Sigmoid colon (tissue), 7 donors: ENCODE data around the gene MYL7. TPM values are rescaled to one million over a fixed set of nuclear protein-coding genes. Genes with fewer than 3 reads are reported as not detected.
"Not testable (repeated sequence)": the region's sequence is repeated elsewhere in the genome, so short reads cannot be mapped to it uniquely, and the experiment has no call there.

Experiments
- DNase-seq: peaks from one replicate; pipeline ENCODE4 v3.0.0-alpha.2; 2019
- H3K27ac ChIP-seq, 4 donors: fragments of 200-600 bp; sonication (generic); one replicate each; pipeline ENCODE4 v1.5.1; 2016 to 2019; ENCODE audit warnings: mild to moderate bottlenecking in 1 of 4
- H3K27me3 ChIP-seq, 3 donors: fragments of 200-600 bp; sonication (generic); one replicate each; pipeline ENCODE4 v1.5.1; 2019; ENCODE audit warnings: mild to moderate bottlenecking in 1 of 3
- H3K36me3 ChIP-seq, 4 donors: fragments of 200-600 bp; sonication (generic); one replicate each; pipeline ENCODE4 v1.5.1; 2016 to 2019
- H3K4me1 ChIP-seq, 4 donors: fragments of 200-600 bp; sonication (generic); one replicate each; pipeline ENCODE4 v1.5.1; 2017 to 2019
- H3K4me3 ChIP-seq, 4 donors: fragments of 200-600 bp; sonication (generic); one replicate each; pipeline ENCODE4 v1.5.1; 2017 to 2019; ENCODE audit warnings: mild to moderate bottlenecking in 2 of 4, moderate library complexity in 1 of 4
- H3K9me3 ChIP-seq, 4 donors: fragments of 200-600 bp in 3 of 4; sonication (generic) in 3 of 4; one replicate each; pipeline versions ENCODE4 v1.5.1 to v1.6.1; 2013 to 2019
- EP300 ChIP-seq, 4 donors: sonication (generic); formaldehyde crosslinking; IDR thresholded peaks; one replicate each; pipeline ENCODE4 v1.6.1; 2017; ENCODE audit warnings: antibody characterized with exemption in 4 of 4
- POLR2A ChIP-seq, 2 donors: fragments of 450-650 bp; IDR thresholded peaks; one replicate each; pipeline ENCODE4 v1.6.1; 2016; ENCODE audit warnings: antibody characterized with exemption in 2 of 2, mild to moderate bottlenecking in 2 of 2, moderate library complexity in 2 of 2
- POLR2AphosphoS5 ChIP-seq, 4 donors: sonication (generic); formaldehyde crosslinking; IDR thresholded peaks; one replicate each; pipeline ENCODE4 v1.6.1; 2017; ENCODE audit warnings: antibody characterized with exemption in 4 of 4
- WGBS, 2 donors: extraction: QIAGEN DNeasy Blood & Tissue Kit; methylation state at CpG; one replicate each; pipeline ENCODE4 v1.1.7; 2013; 5-methylcytosine and 5-hydroxymethylcytosine counted together
- intact Hi-C: fragments of 100-400 bp; cut with DNase I; formaldehyde crosslinking; loops from one replicate; pipeline ENCODE4 v1.15.1; 2023
- polyA plus RNA-seq, 3 donors: library from polyadenylated mRNA; stranded (reverse); fragments of 200-250 nt; gene quantifications; one replicate each; pipeline ENCODE4 v1.2.3, GENCODE V29; 2013
- total RNA-seq, 4 donors: library from RNA; depleted of rRNA; stranded (reverse); fragments of >200 nt; gene quantifications; one replicate each; pipeline ENCODE4 v1.1.0, GENCODE V29; 2016
- TF ChIP-seq, protein P1 (sequence below), 4 experiments: fragments of 450-650 bp in 3 of 4; fragments of 200-600 bp in 1 of 4; IDR thresholded peaks; one replicate each; pipeline ENCODE4 v1.5.1; 2016 to 2019; ENCODE audit warnings: antibody characterized with exemption in 4 of 4, mild to moderate bottlenecking in 3 of 4, moderate library complexity in 2 of 4
- donor health status: healthy with polysubstance abuse.
- donor health status: Bipolar disorder and iron deficiency.
- donor health status: healthy.

MYL7 gene
- total and polyA plus RNA-seq, 7 donors: 0.39 to 7.2 TPM; not detected in 5

DNA sequence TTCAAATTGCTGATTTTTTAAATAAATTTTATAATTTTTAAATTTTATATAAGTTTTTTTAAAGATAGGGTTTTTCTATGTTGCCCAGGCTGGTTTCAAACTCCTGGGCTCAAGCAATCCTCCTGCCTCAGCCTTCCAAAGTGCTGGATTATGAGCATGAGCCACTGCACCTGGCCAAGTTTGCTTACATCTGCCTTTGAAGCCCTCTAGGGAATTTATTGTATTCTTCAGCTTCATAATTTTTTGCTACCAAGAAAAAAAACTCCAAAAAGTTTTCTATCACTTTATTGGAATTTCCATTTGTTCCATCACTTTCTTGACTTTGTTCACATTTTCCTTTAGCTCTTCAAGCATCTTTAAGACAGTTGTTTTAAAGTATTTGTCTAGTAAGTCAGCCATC lies 14.0 kb downstream of the MYL7 start:
- intact Hi-C loops: no loop called here
- H3K36me3 ChIP-seq: no peaks in the 10 kb centered on the region
- peaks cover 0 to 9% (median 8%) of the 10 kb centered on the region in 4 donors for H3K4me1 ChIP-seq
- H3K4me3 ChIP-seq: no peak overlapping the region
- H3K27me3 ChIP-seq: no peaks in the 10 kb centered on the region
- TF ChIP-seq EP300 (IDR thresholded peaks at IDR 0.05) (no peak), POLR2A (IDR thresholded peaks at IDR 0.05) (no peak), POLR2AphosphoS5 (IDR thresholded peaks at IDR 0.05) (no peak)
- TF ChIP-seq, protein P1, sequence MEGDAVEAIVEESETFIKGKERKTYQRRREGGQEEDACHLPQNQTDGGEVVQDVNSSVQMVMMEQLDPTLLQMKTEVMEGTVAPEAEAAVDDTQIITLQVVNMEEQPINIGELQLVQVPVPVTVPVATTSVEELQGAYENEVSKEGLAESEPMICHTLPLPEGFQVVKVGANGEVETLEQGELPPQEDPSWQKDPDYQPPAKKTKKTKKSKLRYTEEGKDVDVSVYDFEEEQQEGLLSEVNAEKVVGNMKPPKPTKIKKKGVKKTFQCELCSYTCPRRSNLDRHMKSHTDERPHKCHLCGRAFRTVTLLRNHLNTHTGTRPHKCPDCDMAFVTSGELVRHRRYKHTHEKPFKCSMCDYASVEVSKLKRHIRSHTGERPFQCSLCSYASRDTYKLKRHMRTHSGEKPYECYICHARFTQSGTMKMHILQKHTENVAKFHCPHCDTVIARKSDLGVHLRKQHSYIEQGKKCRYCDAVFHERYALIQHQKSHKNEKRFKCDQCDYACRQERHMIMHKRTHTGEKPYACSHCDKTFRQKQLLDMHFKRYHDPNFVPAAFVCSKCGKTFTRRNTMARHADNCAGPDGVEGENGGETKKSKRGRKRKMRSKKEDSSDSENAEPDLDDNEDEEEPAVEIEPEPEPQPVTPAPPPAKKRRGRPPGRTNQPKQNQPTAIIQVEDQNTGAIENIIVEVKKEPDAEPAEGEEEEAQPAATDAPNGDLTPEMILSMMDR (IDR thresholded peaks at IDR 0.05): no peak
- H3K27ac ChIP-seq: no peak overlapping the region
- no peaks in the 10 kb centered on the region for H3K9me3 ChIP-seq
- DNase-seq: no peak

- H3K4me1 ChIP-seq: peaks cover 0 to 14% (median 11%) of the 10 kb centered on the region in 4 donors
- H3K36me3 ChIP-seq, H3K9me3 ChIP-seq, H3K27me3 ChIP-seq, H3K27ac ChIP-seq, H3K4me3 ChIP-seq, DNase-seq, intact Hi-C loops: not testable (repeated sequence)
- WGBS, 2 donors: 92 to 93% methylated on average over 4 of the region's 4 CpGs
These were observed 14.6 kb downstream of the MYL7 start for GRCh38 chr7:44126574-44126973.

- TF ChIP-seq, protein P1 (IDR thresholded peaks at IDR 0.05): no peak
- no peak for TF ChIP-seq POLR2A (IDR thresholded peaks at IDR 0.05)
- intact Hi-C loops: loop anchor here (5.0 kb wide), 2 partner anchors 77 to 198 kb away; partner anchors contain the start of genes UBE2D4 and YKT6
- Histone ChIP-seq H3K9me3 (no peaks in the 10 kb centered on the region), H3K4me3 (no peak overlapping the region), H3K27ac (no peak overlapping the region), H3K4me1 (peaks cover 0 to 19% (median 12%) of the 10 kb centered on the region in 4 donors), H3K36me3 (peaks cover 0 to 21% (median 0%) of the 10 kb centered on the region in 4 donors), H3K27me3 (no peaks in the 10 kb centered on the region)
- DNase-seq: no peak
- WGBS, 2 donors: 90 to 95% methylated on average over 6 of the region's 6 CpGs
These were observed 16.3 kb downstream of the MYL7 start for GRCh38 chr7:44124822-44125202.

DNA sequence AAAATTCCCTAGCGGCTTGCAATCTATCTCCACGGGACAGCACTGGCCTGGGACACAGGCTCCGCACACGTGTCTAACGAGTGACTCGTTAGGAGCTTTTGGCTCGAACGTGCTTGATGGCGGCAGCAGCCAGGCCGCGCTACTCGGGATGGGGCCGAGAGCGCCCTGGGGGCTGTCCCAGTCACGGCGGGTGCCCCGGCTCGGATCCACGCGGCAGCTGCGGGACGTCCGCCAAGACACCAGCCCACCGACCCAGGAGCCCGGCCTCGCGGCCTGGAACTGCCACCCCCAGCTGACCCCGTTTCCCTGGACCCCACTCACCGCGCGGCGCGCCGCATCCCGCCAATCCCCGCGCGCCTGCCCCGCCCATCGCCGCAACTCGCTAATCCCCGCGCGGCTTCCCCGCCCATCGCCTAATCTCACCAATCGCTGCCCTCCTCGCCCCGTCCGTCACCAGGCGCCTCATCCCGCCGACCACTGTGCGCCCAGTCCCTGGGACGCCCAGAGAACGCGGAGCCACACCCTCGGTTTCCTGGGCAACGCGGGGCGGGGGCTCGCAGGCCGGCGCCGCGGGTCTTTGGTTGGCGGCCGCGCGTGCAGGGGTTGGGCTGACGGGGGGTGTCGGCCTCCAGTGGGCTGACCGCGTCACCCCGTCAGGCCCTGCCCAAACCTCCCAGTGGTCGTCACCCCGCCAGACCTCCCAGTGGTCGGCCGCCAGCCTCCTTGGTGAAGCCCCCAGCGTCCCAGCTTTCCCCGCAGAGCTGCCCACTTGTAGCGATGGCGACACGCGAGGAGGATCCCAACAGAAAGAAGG lies 17.7 kb downstream of the MYL7 start, which contains the start of gene POLD2:
POLD2 (minus strand) TSS at position 359 of the 814 bp plus-strand sequence. CDS start 1,495 bp downstream, outside the sequence.
- intact Hi-C loops: loop anchor here (1.0 to 5.0 kb wide), 3 partner anchors 41 to 196 kb away; partner anchors contain the start of genes POLM, UBE2D4 and YKT6
- no peaks in the 10 kb centered on the region for H3K9me3 ChIP-seq
- H3K27me3 ChIP-seq: no peaks in the 10 kb centered on the region
- H3K4me1 ChIP-seq: peaks cover 0 to 19% (median 12%) of the 10 kb centered on the region in 4 donors
- peak within 1 kb of the TSS; percentile 65 to 80 (median 69) for H3K4me3 ChIP-seq
- TF ChIP-seq POLR2A (IDR thresholded peaks at IDR 0.05) (peak; percentile 43 to 55), POLR2AphosphoS5 (IDR thresholded peaks at IDR 0.05) (peak; percentile 54 to 81 (median 69)), EP300 (IDR thresholded peaks at IDR 0.05) (no peak)
- TF ChIP-seq, protein P1 (IDR thresholded peaks at IDR 0.05): no peak
- WGBS, 2 donors: 0% methylated on average over 86 of the region's 86 CpGs
- peak; percentile 99 for DNase-seq
- peak within 1 kb of the TSS; percentile 83 to 92 (median 89) for H3K27ac ChIP-seq
- peaks cover 0 to 23% (median 0%) of the 10 kb centered on the region in 4 donors for H3K36me3 ChIP-seq

DNA sequence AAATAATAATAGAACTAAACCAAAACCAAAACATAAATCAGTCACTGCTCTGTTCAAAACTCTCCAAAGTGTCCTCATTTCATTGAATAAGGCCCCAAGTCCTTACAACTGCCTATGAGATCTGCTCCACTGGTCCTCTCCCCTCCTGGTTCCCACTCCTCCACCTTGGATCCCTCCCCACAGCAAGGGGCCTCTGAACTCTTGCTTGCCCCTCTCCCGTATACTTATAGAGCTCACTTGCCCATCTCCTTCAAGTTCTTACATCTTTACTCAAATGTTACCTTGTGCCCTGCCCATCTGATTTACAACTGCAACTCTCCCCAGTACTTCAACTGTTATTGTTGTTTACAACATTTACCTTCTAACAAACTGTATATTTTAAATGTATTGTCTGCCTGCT lies 18.6 kb downstream of the MYL7 start:
- no peak for TF ChIP-seq POLR2AphosphoS5 (IDR thresholded peaks at IDR 0.05)
- no peak for TF ChIP-seq POLR2A (IDR thresholded peaks at IDR 0.05)
- TF ChIP-seq EP300 (IDR thresholded peaks at IDR 0.05): no peak
- peak overlapping the region; percentile 83 to 92 (median 89) for H3K27ac ChIP-seq
- H3K9me3 ChIP-seq: no peaks in the 10 kb centered on the region
- intact Hi-C loops: loop anchor here (5.0 kb wide), 2 partner anchors 80 to 195 kb away; partner anchors contain the start of genes UBE2D4 and YKT6
- no peak for DNase-seq
- H3K27me3 ChIP-seq: no peaks in the 10 kb centered on the region
- H3K4me3 ChIP-seq: peak overlapping the region; percentile 65 to 80 (median 69)
- H3K4me1 ChIP-seq: peaks cover 0 to 19% (median 12%) of the 10 kb centered on the region in 4 donors
- WGBS, 2 donors: 15 to 52% methylated on average over 1 of the region's 1 CpG
- H3K36me3 ChIP-seq: peaks cover 0 to 32% (median under 1%) of the 10 kb centered on the region in 4 donors
